A673 (cell line): Measurements from ENCODE around the gene SCGB1D2.

Experiments
- CTCF ChIP-seq: fragments of 300-800, 200-600 bp; sonication (generic); conservative IDR thresholded peaks from 2 replicates; pipeline ENCODE4 v1.5.1; 2017; ENCODE audit warnings: low read depth, mild to moderate bottlenecking, antibody characterized with exemption, low read length, moderate library complexity, mixed read lengths
- EZH2 ChIP-seq: fragments of 200-600 bp; sonication (generic); IDR thresholded peaks from 2 replicates; pipeline ENCODE4 v1.6.1; 2017; ENCODE audit warnings: borderline replicate concordance, low read depth, mild to moderate bottlenecking, mixed read lengths, antibody characterized with exemption, low read length; ENCODE audit not compliant: poor library complexity, severe bottlenecking

GRCh38 chr11:62280452-62280851, 38.4 kb downstream of the SCGB1D2 start:
- TF ChIP-seq CTCF (no peak), EZH2 (no peak)
